ENCODE measurements around the gene ZACN.

ZACN gene

GRCh38 chr17:76079535-76079955 lies 563 bp downstream of the ZACN start:
- no peak for DNase-seq (ENCODE audit: low read depth)
- H3K4me3 ChIP-seq (ENCODE audit: low read depth, low read length) = no peak overlapping the region
- no peak for TF ChIP-seq CTCF (IDR thresholded peaks at IDR 0.05; ENCODE audit: insufficient read depth, low read depth, low read length, missing control alignments)

DNA sequence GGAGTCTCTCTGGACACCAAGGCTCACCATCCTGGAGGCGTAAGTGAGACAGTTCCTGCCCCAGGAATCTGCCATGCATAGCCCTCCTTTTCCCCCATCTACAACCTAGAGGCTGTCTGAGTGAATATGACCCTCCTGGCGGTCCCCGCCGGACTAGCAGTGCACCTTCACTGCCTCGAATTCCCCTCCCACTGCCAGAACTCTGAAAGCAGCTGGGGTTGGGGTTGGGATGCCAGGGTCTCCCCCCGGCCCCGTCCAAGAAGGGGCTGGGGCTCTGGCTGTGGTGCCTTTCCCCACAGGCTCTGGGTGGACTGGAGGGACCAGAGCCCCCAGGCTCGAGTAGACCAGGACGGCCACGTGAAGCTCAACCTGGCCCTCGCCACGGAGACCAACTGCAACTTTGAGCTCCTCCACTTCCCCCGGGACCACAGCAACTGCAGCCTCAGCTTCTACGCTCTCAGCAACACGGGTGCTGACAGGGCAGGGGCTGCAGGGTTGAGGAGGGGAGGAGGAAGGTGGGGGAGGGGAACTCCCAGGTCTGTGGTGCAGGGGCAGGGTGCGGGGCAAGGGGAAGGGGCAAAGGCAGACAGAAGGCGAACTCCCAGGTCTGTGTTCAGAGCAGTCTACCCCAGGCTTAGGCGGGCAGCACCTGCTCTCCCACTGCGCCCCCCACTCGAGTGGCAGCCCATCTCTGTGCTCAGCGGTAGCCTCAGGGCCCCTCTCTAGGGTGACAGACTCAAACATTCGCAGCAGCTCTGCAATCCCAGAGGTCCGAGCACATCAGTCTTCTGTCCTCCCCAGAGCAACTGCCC lies 1.2 kb downstream of the ZACN start:
- no peak overlapping the region for H3K4me3 ChIP-seq (ENCODE audit: low read depth, low read length)
- DNase-seq (ENCODE audit: low read depth) = no peak
- no peak for TF ChIP-seq CTCF (IDR thresholded peaks at IDR 0.05; ENCODE audit: insufficient read depth, low read depth, low read length, missing control alignments)

DNA sequence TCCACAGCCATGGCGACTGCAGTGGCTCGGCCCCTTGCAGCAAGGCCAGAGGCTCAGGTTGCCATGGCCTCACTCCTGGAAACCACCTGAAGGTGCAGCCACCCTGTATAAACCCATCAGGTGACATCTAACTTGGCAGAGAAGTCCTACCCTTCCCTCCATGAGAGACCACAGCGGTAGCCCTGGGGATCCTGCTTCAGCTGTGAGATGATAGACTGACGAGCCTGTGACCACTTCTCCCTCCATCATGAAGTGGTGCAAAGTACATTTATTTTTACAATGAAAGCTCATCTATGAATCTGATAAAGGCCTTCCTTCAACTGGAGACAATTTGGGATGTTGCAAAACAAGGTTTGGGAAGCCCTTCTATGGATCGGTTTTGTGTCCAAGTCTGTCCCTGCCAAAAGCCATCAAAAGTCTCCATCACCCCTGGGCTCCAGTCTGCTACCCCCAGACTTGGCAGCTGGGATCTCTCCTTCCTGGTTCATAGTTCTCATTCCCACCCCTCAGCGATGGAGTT lies 1.8 kb downstream of the ZACN start:
- no peak for TF ChIP-seq CTCF (IDR thresholded peaks at IDR 0.05; ENCODE audit: insufficient read depth, low read depth, low read length, missing control alignments)
- no peak for DNase-seq (ENCODE audit: low read depth)
- no peak overlapping the region for H3K4me3 ChIP-seq (ENCODE audit: low read depth, low read length)

- no peak for TF ChIP-seq CTCF (IDR thresholded peaks at IDR 0.05; ENCODE audit: insufficient read depth, low read depth, low read length, missing control alignments)
- no peak overlapping the region for H3K4me3 ChIP-seq (ENCODE audit: low read depth, low read length)
- DNase-seq (ENCODE audit: low read depth) = no peak
Measured at GRCh38 chr17:76081295-76082210, 2.6 kb downstream of the ZACN start.

GRCh38 chr17:76082326-76083251 lies 3.6 kb downstream of the ZACN start:
- DNase-seq (ENCODE audit: low read depth) = no peak
- H3K4me3 ChIP-seq (ENCODE audit: low read depth, low read length) = no peak overlapping the region
- no peak for TF ChIP-seq CTCF (IDR thresholded peaks at IDR 0.05; ENCODE audit: insufficient read depth, low read depth, low read length, missing control alignments)

- no peak for TF ChIP-seq CTCF (IDR thresholded peaks at IDR 0.05; ENCODE audit: insufficient read depth, low read depth, low read length, missing control alignments)
- no peak overlapping the region for H3K4me3 ChIP-seq (ENCODE audit: low read depth, low read length)
- no peak for DNase-seq (ENCODE audit: low read depth)
Measured at GRCh38 chr17:76083536-76084182, 4.7 kb downstream of the ZACN start.

All from GM12865 (cell line).